Sigmoid colon (tissue), 7 donors: Measurements from ENCODE around the gene OR10R2. TPM values are rescaled to one million over a fixed set of nuclear protein-coding genes. Genes with fewer than 3 reads are reported as not detected.

Experiments used
- DNase-seq: peaks from one replicate; pipeline ENCODE4 v3.0.0-alpha.2; 2019
- H3K27ac ChIP-seq, 4 donors: fragments of 200-600 bp; sonication (generic); one replicate each; pipeline ENCODE4 v1.5.1; 2016 to 2019; ENCODE audit warnings: mild to moderate bottlenecking in 1 of 4
- H3K27me3 ChIP-seq, 3 donors: fragments of 200-600 bp; sonication (generic); one replicate each; pipeline ENCODE4 v1.5.1; 2019; ENCODE audit warnings: mild to moderate bottlenecking in 1 of 3
- H3K36me3 ChIP-seq, 4 donors: fragments of 200-600 bp; sonication (generic); one replicate each; pipeline ENCODE4 v1.5.1; 2016 to 2019
- H3K4me1 ChIP-seq, 4 donors: fragments of 200-600 bp; sonication (generic); one replicate each; pipeline ENCODE4 v1.5.1; 2017 to 2019
- H3K4me3 ChIP-seq, 4 donors: fragments of 200-600 bp; sonication (generic); one replicate each; pipeline ENCODE4 v1.5.1; 2017 to 2019; ENCODE audit warnings: mild to moderate bottlenecking in 2 of 4, moderate library complexity in 1 of 4
- H3K9me3 ChIP-seq, 4 donors: fragments of 200-600 bp in 3 of 4; sonication (generic) in 3 of 4; one replicate each; pipeline versions ENCODE4 v1.5.1 to v1.6.1; 2013 to 2019
- EP300 ChIP-seq, 4 donors: sonication (generic); formaldehyde crosslinking; IDR thresholded peaks; one replicate each; pipeline ENCODE4 v1.6.1; 2017; ENCODE audit warnings: antibody characterized with exemption in 4 of 4
- POLR2A ChIP-seq, 2 donors: fragments of 450-650 bp; IDR thresholded peaks; one replicate each; pipeline ENCODE4 v1.6.1; 2016; ENCODE audit warnings: antibody characterized with exemption in 2 of 2, mild to moderate bottlenecking in 2 of 2, moderate library complexity in 2 of 2
- POLR2AphosphoS5 ChIP-seq, 4 donors: sonication (generic); formaldehyde crosslinking; IDR thresholded peaks; one replicate each; pipeline ENCODE4 v1.6.1; 2017; ENCODE audit warnings: antibody characterized with exemption in 4 of 4
- WGBS, 2 donors: extraction: QIAGEN DNeasy Blood & Tissue Kit; methylation state at CpG; one replicate each; pipeline ENCODE4 v1.1.7; 2013; 5-methylcytosine and 5-hydroxymethylcytosine counted together
- intact Hi-C: fragments of 100-400 bp; cut with DNase I; formaldehyde crosslinking; loops from one replicate; pipeline ENCODE4 v1.15.1; 2023
- polyA plus RNA-seq, 3 donors: library from polyadenylated mRNA; stranded (reverse); fragments of 200-250 nt; gene quantifications; one replicate each; pipeline ENCODE4 v1.2.3, GENCODE V29; 2013
- total RNA-seq, 4 donors: library from RNA; depleted of rRNA; stranded (reverse); fragments of >200 nt; gene quantifications; one replicate each; pipeline ENCODE4 v1.1.0, GENCODE V29; 2016
- TF ChIP-seq, protein P1 (sequence below), 4 experiments: fragments of 450-650 bp in 3 of 4; fragments of 200-600 bp in 1 of 4; IDR thresholded peaks; one replicate each; pipeline ENCODE4 v1.5.1; 2016 to 2019; ENCODE audit warnings: antibody characterized with exemption in 4 of 4, mild to moderate bottlenecking in 3 of 4, moderate library complexity in 2 of 4
- donor health status: healthy with polysubstance abuse.
- donor health status: Bipolar disorder and iron deficiency.
- donor health status: healthy.

OR10R2 gene
- total and polyA plus RNA-seq, 7 donors: not detected

GRCh38 chr1:158506369-158506987 lies 34.5 kb downstream of the OR10R2 start:
- Histone ChIP-seq H3K27ac (no peak overlapping the region), H3K27me3 (no peaks in the 10 kb centered on the region), H3K4me1 (no peaks in the 10 kb centered on the region), H3K9me3 (peaks cover 0 to 4% (median 0%) of the 10 kb centered on the region in 4 donors), H3K36me3 (no peaks in the 10 kb centered on the region), H3K4me3 (no peak overlapping the region)
- no peak for DNase-seq
- intact Hi-C loops: no loop called here
- TF ChIP-seq POLR2AphosphoS5 (IDR thresholded peaks at IDR 0.05) (no peak), POLR2A (IDR thresholded peaks at IDR 0.05) (no peak), EP300 (IDR thresholded peaks at IDR 0.05) (no peak)
- WGBS, 2 donors: 24 to 37% methylated on average over 1 of the region's 1 CpG

GRCh38 chr1:158507511-158507910 lies 35.5 kb downstream of the OR10R2 start:
- DNase-seq: no peak
- Histone ChIP-seq H3K36me3 (no peaks in the 10 kb centered on the region), H3K27me3 (no peaks in the 10 kb centered on the region), H3K4me1 (no peaks in the 10 kb centered on the region), H3K27ac (no peak overlapping the region), H3K4me3 (no peak overlapping the region), H3K9me3 (no peaks in the 10 kb centered on the region)
- intact Hi-C loops: no loop called here
- TF ChIP-seq, protein P1, sequence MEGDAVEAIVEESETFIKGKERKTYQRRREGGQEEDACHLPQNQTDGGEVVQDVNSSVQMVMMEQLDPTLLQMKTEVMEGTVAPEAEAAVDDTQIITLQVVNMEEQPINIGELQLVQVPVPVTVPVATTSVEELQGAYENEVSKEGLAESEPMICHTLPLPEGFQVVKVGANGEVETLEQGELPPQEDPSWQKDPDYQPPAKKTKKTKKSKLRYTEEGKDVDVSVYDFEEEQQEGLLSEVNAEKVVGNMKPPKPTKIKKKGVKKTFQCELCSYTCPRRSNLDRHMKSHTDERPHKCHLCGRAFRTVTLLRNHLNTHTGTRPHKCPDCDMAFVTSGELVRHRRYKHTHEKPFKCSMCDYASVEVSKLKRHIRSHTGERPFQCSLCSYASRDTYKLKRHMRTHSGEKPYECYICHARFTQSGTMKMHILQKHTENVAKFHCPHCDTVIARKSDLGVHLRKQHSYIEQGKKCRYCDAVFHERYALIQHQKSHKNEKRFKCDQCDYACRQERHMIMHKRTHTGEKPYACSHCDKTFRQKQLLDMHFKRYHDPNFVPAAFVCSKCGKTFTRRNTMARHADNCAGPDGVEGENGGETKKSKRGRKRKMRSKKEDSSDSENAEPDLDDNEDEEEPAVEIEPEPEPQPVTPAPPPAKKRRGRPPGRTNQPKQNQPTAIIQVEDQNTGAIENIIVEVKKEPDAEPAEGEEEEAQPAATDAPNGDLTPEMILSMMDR (IDR thresholded peaks at IDR 0.05): no peak
- no peak for TF ChIP-seq EP300 (IDR thresholded peaks at IDR 0.05)
- no peak for TF ChIP-seq POLR2AphosphoS5 (IDR thresholded peaks at IDR 0.05)
- TF ChIP-seq POLR2A (IDR thresholded peaks at IDR 0.05): no peak
- WGBS, 2 donors: 57 to 77% methylated on average over 2 of the region's 2 CpGs

DNA sequence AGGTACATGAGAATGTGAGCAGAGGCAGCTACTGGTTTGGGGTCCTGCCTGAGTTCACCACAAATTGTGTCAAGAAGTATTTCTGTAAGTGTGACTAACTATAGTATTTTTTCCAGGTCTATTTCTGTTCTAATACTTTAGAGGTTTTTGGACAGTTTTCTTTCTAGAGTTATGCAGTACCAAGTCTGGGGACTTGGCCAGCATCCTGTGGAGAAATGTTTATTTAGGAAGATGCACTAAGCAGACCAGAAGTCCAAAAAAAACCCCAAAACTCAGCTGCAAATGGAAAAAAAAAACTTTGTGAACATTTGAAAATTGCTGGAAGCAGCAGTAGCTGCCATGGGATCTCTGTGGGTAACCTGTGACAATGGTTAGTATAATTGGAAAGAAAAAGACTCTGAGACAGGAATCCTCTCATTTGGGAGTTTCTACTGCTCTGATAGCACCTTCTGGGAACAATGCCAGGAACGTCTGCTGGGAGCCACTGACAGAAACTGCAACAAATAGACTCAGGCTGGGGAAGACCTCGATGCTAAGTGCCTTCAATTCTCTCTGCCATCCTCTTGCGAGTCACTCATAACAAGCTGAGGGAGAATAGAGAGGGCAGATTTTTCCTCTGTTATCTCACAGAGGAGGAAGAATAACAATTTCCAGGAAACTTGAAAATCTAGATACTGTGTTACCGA lies 37.6 kb downstream of the OR10R2 start:
- 38 to 59% methylated on average over 4 of the region's 4 CpGs for WGBS, 2 donors
- H3K27me3 ChIP-seq: no peaks in the 10 kb centered on the region
- H3K36me3 ChIP-seq: no peaks in the 10 kb centered on the region
- intact Hi-C loops: no loop called here
- no peak overlapping the region for H3K4me3 ChIP-seq
- no peaks in the 10 kb centered on the region for H3K4me1 ChIP-seq
- H3K9me3 ChIP-seq: no peaks in the 10 kb centered on the region
- TF ChIP-seq EP300 (IDR thresholded peaks at IDR 0.05) (no peak), POLR2A (IDR thresholded peaks at IDR 0.05) (no peak), POLR2AphosphoS5 (IDR thresholded peaks at IDR 0.05) (no peak)
- TF ChIP-seq, protein P1 (IDR thresholded peaks at IDR 0.05): no peak
- H3K27ac ChIP-seq: no peak overlapping the region
- no peak for DNase-seq

DNA sequence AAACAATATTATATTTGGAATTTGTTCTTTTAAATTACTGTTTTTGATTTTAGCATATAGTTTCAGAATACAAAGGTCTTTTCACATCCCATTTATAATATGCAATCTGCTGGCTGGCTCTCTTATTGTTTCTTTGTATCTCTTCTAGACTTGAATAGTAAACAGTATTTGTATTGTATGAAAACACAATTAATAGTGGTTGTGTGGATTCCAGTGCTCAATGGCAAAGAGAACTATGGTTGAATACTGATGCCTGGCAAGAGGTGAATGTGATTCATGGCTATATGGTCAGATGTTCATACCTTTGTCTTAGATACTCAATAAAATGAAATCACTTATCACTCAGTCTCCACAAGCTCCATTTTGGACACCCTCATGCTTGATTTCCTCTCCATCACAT lies 44.9 kb downstream of the OR10R2 start:
- peaks cover 0 to 2% (median 0%) of the 10 kb centered on the region in 4 donors for H3K9me3 ChIP-seq
- intact Hi-C loops: no loop called here
- H3K27ac ChIP-seq: no peak overlapping the region
- H3K4me3 ChIP-seq: no peak overlapping the region
- no peak for DNase-seq
- no peaks in the 10 kb centered on the region for H3K36me3 ChIP-seq
- no peaks in the 10 kb centered on the region for H3K4me1 ChIP-seq
- no peaks in the 10 kb centered on the region for H3K27me3 ChIP-seq
- TF ChIP-seq, protein P1 (IDR thresholded peaks at IDR 0.05): no peak
- TF ChIP-seq POLR2A (IDR thresholded peaks at IDR 0.05) (no peak), EP300 (IDR thresholded peaks at IDR 0.05) (no peak), POLR2AphosphoS5 (IDR thresholded peaks at IDR 0.05) (no peak)

DNA sequence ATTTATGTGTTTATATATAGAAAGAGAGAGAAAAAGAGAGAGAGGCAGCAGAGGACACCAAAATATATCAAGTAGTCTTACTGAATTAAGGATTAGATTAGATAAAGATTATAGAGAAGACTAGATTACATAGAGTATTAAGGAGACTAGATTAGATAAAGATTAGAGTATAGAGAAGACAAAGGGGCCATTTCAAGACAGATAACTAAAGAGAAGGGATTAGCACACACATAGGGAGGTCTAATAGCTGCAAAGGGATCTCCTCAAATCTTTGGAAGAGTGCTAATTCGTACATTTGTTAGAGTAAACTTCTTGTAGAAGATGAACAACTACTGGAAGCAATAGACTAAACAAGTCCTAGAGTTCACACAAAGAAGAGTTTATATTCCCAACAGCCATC lies 48.0 kb downstream of the OR10R2 start:
- H3K4me3 ChIP-seq: no peak overlapping the region
- intact Hi-C loops: no loop called here
- DNase-seq: no peak

More for the DNA sequence above, 48.0 kb downstream of the OR10R2 start:
- TF ChIP-seq POLR2A (IDR thresholded peaks at IDR 0.05) (no peak), POLR2AphosphoS5 (IDR thresholded peaks at IDR 0.05) (no peak), EP300 (IDR thresholded peaks at IDR 0.05) (no peak)
- TF ChIP-seq, protein P1 (IDR thresholded peaks at IDR 0.05): no peak
- H3K27ac ChIP-seq: no peak overlapping the region
- 54 to 58% methylated on average over 1 of the region's 1 CpG for WGBS, 2 donors
- H3K36me3 ChIP-seq: no peaks in the 10 kb centered on the region
- H3K4me1 ChIP-seq: no peaks in the 10 kb centered on the region
- peaks cover 0 to 2% (median 0%) of the 10 kb centered on the region in 4 donors for H3K9me3 ChIP-seq
- no peaks in the 10 kb centered on the region for H3K27me3 ChIP-seq
